Measurements from ENCODE around the gene LCP2.

Gene LCP2

GRCh38 chr5:170294556-170294955 is 3.0 kb downstream of the LCP2 start:
- DNase-seq = no peak

- DNase-seq = no peak
Measured at GRCh38 chr5:170294057-170294456, 3.5 kb downstream of the LCP2 start.

GRCh38 chr5:170293273-170293672 is 4.3 kb downstream of the LCP2 start:
- DNase-seq = peak; percentile 80

GRCh38 chr5:170292179-170293104 is 5.1 kb downstream of the LCP2 start:
- DNase-seq = no peak

GRCh38 chr5:170290498-170290897 is 7.1 kb downstream of the LCP2 start:
- DNase-seq = no peak

- DNase-seq = no peak
Measured at GRCh38 chr5:170289764-170290163, 7.8 kb downstream of the LCP2 start.

GRCh38 chr5:170289121-170289520 is 8.5 kb downstream of the LCP2 start:
- DNase-seq = no peak

- no peak for DNase-seq
Measured at GRCh38 chr5:170288551-170288950, 9.0 kb downstream of the LCP2 start.

- no peak for DNase-seq
Measured at GRCh38 chr5:170288151-170288550, 9.4 kb downstream of the LCP2 start.

GRCh38 chr5:170287532-170287931 is 10.0 kb downstream of the LCP2 start:
- no peak for DNase-seq

GRCh38 chr5:170286386-170286925 is 11.1 kb downstream of the LCP2 start:
- DNase-seq = no peak

GRCh38 chr5:170285181-170285580 is 12.4 kb downstream of the LCP2 start:
- no peak for DNase-seq

- no peak for DNase-seq
Measured at GRCh38 chr5:170284231-170284630, 13.3 kb downstream of the LCP2 start.

- no peak for DNase-seq
Measured at GRCh38 chr5:170283296-170283695, 14.3 kb downstream of the LCP2 start.

- DNase-seq = no peak
Measured at GRCh38 chr5:170280011-170280493, 17.5 kb downstream of the LCP2 start.

GRCh38 chr5:170279459-170279817 is 18.1 kb downstream of the LCP2 start:
- no peak for DNase-seq

- DNase-seq = peak; percentile 91
Measured at GRCh38 chr5:170278611-170279458, 18.7 kb downstream of the LCP2 start.

GRCh38 chr5:170277867-170278281 is 19.7 kb downstream of the LCP2 start:
- DNase-seq = no peak

GRCh38 chr5:170276140-170276539 is 21.4 kb downstream of the LCP2 start:
- DNase-seq = no peak

GRCh38 chr5:170275376-170275994 is 22.1 kb downstream of the LCP2 start:
- peak; percentile 82 for DNase-seq

GRCh38 chr5:170273968-170274710 is 23.4 kb downstream of the LCP2 start:
- DNase-seq = peak; percentile 69

Measured in CD4-positive, alpha-beta T cell treated with Interleukin-17A for 1 hour (primary cell).